SU-DHL-6 (cell line): ENCODE measurements around the gene ZBP1.

ENCODE experiments used
- H2AFZ ChIP-seq: fragments of 200-600 bp; sonication (generic); 2 replicates; pipeline ENCODE4 v1.6.1; 2014; ENCODE audit warnings: low read depth, mild to moderate bottlenecking, moderate library complexity, mixed read lengths, antibody characterized with exemption, low read length; ENCODE audit not compliant: severe bottlenecking
- H3F3A ChIP-seq: fragments of 200-600 bp; shearing (Covaris generic); 2 replicates; pipeline ENCODE4 v1.6.0; 2016; ENCODE audit warnings: antibody characterized with exemption, mild to moderate bottlenecking; ENCODE audit not compliant: insufficient read depth
- H3K27ac ChIP-seq: fragments of 200-600 bp; sonication (generic); 2 replicates; pipeline ENCODE4 v1.5.1; 2016; ENCODE audit warnings: low read depth, mild to moderate bottlenecking, low read length, moderate library complexity, mixed read lengths
- H3K27me3 ChIP-seq: fragments of 200-600 bp; sonication (generic), shearing (Covaris generic); 2 replicates; pipeline ENCODE4 v1.6.0; 2014; ENCODE audit warnings: mild to moderate bottlenecking, low read length
- H3K36me3 ChIP-seq: fragments of 200-600 bp; sonication (generic); 2 replicates; pipeline ENCODE4 v1.6.1; 2014; ENCODE audit warnings: mild to moderate bottlenecking, low read length, mixed read lengths
- H3K4me2 ChIP-seq: fragments of 300-600, 200-600 bp; shearing (Covaris generic), sonication (generic); 2 replicates; pipeline ENCODE4 v1.6.0; 2014; ENCODE audit warnings: low read length, low read depth, mild to moderate bottlenecking; ENCODE audit not compliant: poor library complexity, severe bottlenecking
- H3K4me3 ChIP-seq: fragments of 200-600 bp; sonication (generic); 2 replicates; pipeline ENCODE4 v1.5.1; 2014; ENCODE audit warnings: antibody characterized with exemption, low read length, mild to moderate bottlenecking, mixed read lengths; ENCODE audit not compliant: insufficient read depth, poor library complexity, severe bottlenecking
- H3K79me2 ChIP-seq: fragments of 200-600 bp; sonication (generic); 2 replicates; pipeline ENCODE4 v1.6.1; 2014; ENCODE audit warnings: mild to moderate bottlenecking, low read length, moderate library complexity; ENCODE audit not compliant: insufficient read depth
- H3K9ac ChIP-seq: fragments of 200-600 bp; sonication (generic); 2 replicates; pipeline ENCODE4 v1.7.0; 2014; ENCODE audit warnings: mild to moderate bottlenecking, low read length
- H3K9me2 ChIP-seq: fragments of 200-600 bp; sonication (generic); replicated peaks from 2 replicates; pipeline ENCODE4 v1.6.1; 2014; ENCODE audit warnings: low read length; ENCODE audit not compliant: insufficient read depth
- H3K9me3 ChIP-seq: fragments of 200-600 bp; sonication (generic); 2 replicates; pipeline ENCODE4 v1.6.1; 2014; ENCODE audit warnings: low read length, mixed read lengths; ENCODE audit not compliant: insufficient read depth
- H4K20me1 ChIP-seq: fragments of 200-600 bp; sonication (generic); 2 replicates; pipeline ENCODE4 v1.6.1; 2014; ENCODE audit warnings: low read depth, mild to moderate bottlenecking, antibody characterized with exemption, low read length, moderate library complexity, mixed read lengths
- CTCF ChIP-seq: fragments of 200-600 bp; sonication (generic); IDR thresholded peaks from one replicate; pipeline ENCODE4 v1.5.1; 2017; ENCODE audit warnings: antibody characterized with exemption, mild to moderate bottlenecking, low read length, moderate library complexity; ENCODE audit not compliant: insufficient read depth, poor library complexity, severe bottlenecking
- EZH2phosphoT487 ChIP-seq: fragments of 200-600 bp; sonication (generic), shearing (Covaris generic); conservative IDR thresholded peaks from 2 replicates; pipeline ENCODE4 v1.6.1; 2018; ENCODE audit warnings: mild to moderate bottlenecking, antibody characterized with exemption, low read length, moderate library complexity, mixed read lengths

Gene ZBP1

GRCh38 chr20:57579331-57579897, 40.8 kb downstream of the ZBP1 start:
- no peaks in the 10 kb centered on the region for H3F3A ChIP-seq
- no peak overlapping the region for H3K9ac ChIP-seq
- H3K4me2 ChIP-seq, result no peak overlapping the region
- H3K36me3 ChIP-seq, result no peaks in the 10 kb centered on the region
- no peaks in the 10 kb centered on the region for H4K20me1 ChIP-seq
- H2AFZ ChIP-seq, result no peak overlapping the region
- no peaks in the 10 kb centered on the region for H3K27me3 ChIP-seq
- H3K27ac ChIP-seq, result no peak overlapping the region
- no peaks in the 10 kb centered on the region for H3K79me2 ChIP-seq
- no peak overlapping the region for H3K4me3 ChIP-seq
- no peak for TF ChIP-seq CTCF
- TF ChIP-seq EZH2phosphoT487, result no peak
- H3K9me3 ChIP-seq, result no peaks in the 10 kb centered on the region
- no peaks in the 10 kb centered on the region for H3K9me2 ChIP-seq

- H3K4me2 ChIP-seq, result no peak overlapping the region
- no peaks in the 10 kb centered on the region for H3K36me3 ChIP-seq
- no peak overlapping the region for H3K27ac ChIP-seq
- no peaks in the 10 kb centered on the region for H3K9me2 ChIP-seq
- H3K79me2 ChIP-seq, result no peaks in the 10 kb centered on the region
- no peaks in the 10 kb centered on the region for H4K20me1 ChIP-seq
- TF ChIP-seq CTCF (no peak), EZH2phosphoT487 (no peak)
- no peaks in the 10 kb centered on the region for H3K9me3 ChIP-seq
- H2AFZ ChIP-seq, result no peak overlapping the region
- no peak overlapping the region for H3K9ac ChIP-seq
- H3K4me3 ChIP-seq, result no peak overlapping the region
- no peaks in the 10 kb centered on the region for H3K27me3 ChIP-seq
- no peaks in the 10 kb centered on the region for H3F3A ChIP-seq
Measured at GRCh38 chr20:57578476-57579165, 41.6 kb downstream of the ZBP1 start.

GRCh38 chr20:57577679-57578475, 42.3 kb downstream of the ZBP1 start:
- no peaks in the 10 kb centered on the region for H3K9me2 ChIP-seq

More at GRCh38 chr20:57577679-57578475, 42.3 kb downstream of the ZBP1 start:
- H3K27me3 ChIP-seq, result no peaks in the 10 kb centered on the region
- H3K4me2 ChIP-seq, result no peak overlapping the region
- no peak overlapping the region for H3K27ac ChIP-seq
- no peaks in the 10 kb centered on the region for H3F3A ChIP-seq
- no peak overlapping the region for H3K4me3 ChIP-seq
- no peaks in the 10 kb centered on the region for H4K20me1 ChIP-seq
- TF ChIP-seq CTCF, result no peak
- no peak for TF ChIP-seq EZH2phosphoT487
- no peak overlapping the region for H2AFZ ChIP-seq
- H3K9ac ChIP-seq, result no peak overlapping the region
- H3K36me3 ChIP-seq, result no peaks in the 10 kb centered on the region
- no peaks in the 10 kb centered on the region for H3K9me3 ChIP-seq
- no peaks in the 10 kb centered on the region for H3K79me2 ChIP-seq
